HepG2 (cell line): ENCODE results near the gene MYO5A. TPM values are rescaled to one million over a fixed set of nuclear protein-coding genes. Genes with fewer than 3 reads are reported as not detected.

Experiments used
- ATAC-seq: fragments of 200-7000 bp; cut with Tn5 transposase; 3 replicates; pipeline ENCODE4 v1.9.1; 2020; ENCODE audit warnings: mild to moderate bottlenecking, moderate library complexity
- BruUV-seq: library from RNA; stranded (reverse); fragments of 400-500 nt; replicated peaks from 2 replicates; lab custom pipeline; 2021; lab: Mats Ljungman, UMichigan
- CTCF ChIA-PET: fragments of 300-600 bp; formaldehyde crosslinking; extraction: SDS; loops from one replicate; lab custom pipeline; 2021; ENCODE audit warnings: low total read pairs, inconsistent platforms, low intra/inter-chr PET ratio; lab: Yijun Ruan, JAX
- POLR2A ChIA-PET: fragments of 350-600 bp; sonication (Branson Sonifier 250); formaldehyde crosslinking; loops from one replicate; lab custom pipeline; 2020; ENCODE audit warnings: antibody characterized with exemption, inconsistent platforms; lab: Yijun Ruan, JAX
- DNase-seq: peaks from one replicate; pipeline ENCODE4 v3.0.0-alpha.2; 2015; ENCODE audit warnings: low spot score
- FAIRE-seq: peaks from 3 replicates; lab custom pipeline; 2011; peaks lifted over from hg19 to GRCh38; lab: Jason Lieb, UNC
- H2AFZ ChIP-seq: one replicate; pipeline ENCODE4 v1.6.1; 2011; ENCODE audit warnings: low read length, inconsistent platforms
- H3K27ac ChIP-seq: fragments of 300-600 bp; 3 replicates; pipeline ENCODE4 v1.8.0; 2011; ENCODE audit warnings: mixed run types, mild to moderate bottlenecking, mixed read lengths, low read length, inconsistent platforms; ENCODE audit not compliant: insufficient read depth; ENCODE audit errors: extremely low read length
- H3K27me3 ChIP-seq, 2 experiments: fragments of 200-600 bp in 1 of 2; 2 replicates in 1 of 2; 3 replicates in 1 of 2; pipeline versions ENCODE4 v1.6.0 to v1.8.0; 2011; ENCODE audit warnings: low read length in 2 of 2, mild to moderate bottlenecking in 2 of 2, moderate library complexity in 2 of 2, inconsistent platforms in 1 of 2; ENCODE audit not compliant: insufficient read depth in 2 of 2, control insufficient read depth in 1 of 2
- H3K36me3 ChIP-seq, 2 experiments: fragments of 200-600 bp in 1 of 2; replicated peaks in 1 of 2; 2 replicates in 1 of 2; 3 replicates in 1 of 2; pipeline versions ENCODE4 v1.5.1 to v1.8.0; 2011; ENCODE audit warnings: low read length in 2 of 2, inconsistent platforms in 1 of 2; ENCODE audit not compliant: insufficient read depth in 2 of 2, control insufficient read depth in 1 of 2
- H3K4me1 ChIP-seq: 2 replicates; pipeline ENCODE4 v1.5.1; 2012; ENCODE audit warnings: low read length, inconsistent platforms; ENCODE audit not compliant: insufficient read depth
- H3K4me2 ChIP-seq: 2 replicates; pipeline ENCODE4 v1.6.0; 2011; ENCODE audit warnings: low read depth, low read length, inconsistent platforms
- H3K4me3 ChIP-seq, 3 experiments: fragments of 200-600 bp in 1 of 3; sonication (generic), shearing (Covaris generic) in 1 of 3; replicated peaks in 1 of 3; 2 replicates each; pipeline ENCODE4 v1.5.1; 2011 to 2016; ENCODE audit warnings: low read length in 3 of 3, inconsistent platforms in 2 of 3, low read depth in 2 of 3, mild to moderate bottlenecking in 2 of 3, control low read depth in 1 of 3, mixed read lengths in 1 of 3; ENCODE audit not compliant: insufficient read depth in 1 of 3
- H3K79me2 ChIP-seq: one replicate; pipeline ENCODE4 v1.6.1; 2011; ENCODE audit warnings: low read length, inconsistent platforms; ENCODE audit not compliant: insufficient read depth
- H3K9ac ChIP-seq: 2 replicates; pipeline ENCODE4 v1.6.0; 2011; ENCODE audit warnings: mild to moderate bottlenecking, low read depth, low read length, inconsistent platforms; ENCODE audit not compliant: insufficient read depth
- H3K9me3 ChIP-seq: 2 replicates; pipeline ENCODE4 v1.5.1; 2012; ENCODE audit warnings: mild to moderate bottlenecking, low read length
- H4K20me1 ChIP-seq: 2 replicates; pipeline ENCODE4 v1.6.0; 2011; ENCODE audit warnings: inconsistent platforms, mild to moderate bottlenecking, low read length, moderate library complexity; ENCODE audit not compliant: insufficient read depth
- EED ChIP-seq: sonication (generic); formaldehyde crosslinking; IDR thresholded peaks from 2 replicates; pipeline ENCODE4 v1.5.0; 2020; ENCODE audit warnings: mild to moderate bottlenecking, missing genetic modification reagents
- ERF ChIP-seq: IDR thresholded peaks from 2 replicates; pipeline ENCODE4 v1.6.1; 2018; ENCODE audit warnings: missing biosample characterization, missing genetic modification reagents
- HCFC1 ChIP-seq: fragments of 150-350 bp; IDR thresholded peaks from 2 replicates; pipeline ENCODE4 v1.6.1; 2014; ENCODE audit warnings: low read depth, low read length
- HNF4G ChIP-seq, 2 experiments: sonication (generic) in 1 of 2; formaldehyde crosslinking in 1 of 2; IDR thresholded peaks; 2 replicates each; pipeline versions ENCODE4 v1.4.0 to v1.6.1; 2011 to 2020; ENCODE audit warnings: borderline replicate concordance in 2 of 2, low read depth in 2 of 2, mild to moderate bottlenecking in 2 of 2, low read length in 1 of 2, missing genetic modification reagents in 1 of 2, moderate library complexity in 1 of 2
- MATR3 ChIP-seq: sonication (generic); formaldehyde crosslinking; IDR thresholded peaks from 2 replicates; pipeline ENCODE4 v1.4.0; 2020; ENCODE audit warnings: missing genetic modification reagents
- MEIS2 ChIP-seq: sonication (generic); formaldehyde crosslinking; IDR thresholded peaks from 2 replicates; pipeline ENCODE4 v1.9.0; 2021; ENCODE audit warnings: mild to moderate bottlenecking, missing genetic modification reagents
- SIX1 ChIP-seq: sonication (generic); formaldehyde crosslinking; IDR thresholded peaks from 2 replicates; pipeline ENCODE4 v1.4.0; 2020; ENCODE audit warnings: missing genetic modification reagents, borderline replicate concordance
- SRSF9 ChIP-seq: fragments of 200-400 bp; formaldehyde crosslinking; IDR thresholded peaks from 2 replicates; pipeline ENCODE4 v1.6.1; 2018; ENCODE audit warnings: borderline replicate concordance, mild to moderate bottlenecking, low read depth, low read length; ENCODE audit not compliant: insufficient read depth, poor library complexity, severe bottlenecking
- TEAD3 ChIP-seq: optimal IDR thresholded peaks from 2 replicates; pipeline ENCODE3; 2016; ENCODE audit warnings: borderline replicate concordance
- ZNF326 ChIP-seq: sonication (generic); formaldehyde crosslinking; IDR thresholded peaks from 2 replicates; pipeline ENCODE4 v1.4.0; 2020; ENCODE audit warnings: missing genetic modification reagents, borderline replicate concordance
- ZNF558 ChIP-seq: sonication (generic); formaldehyde crosslinking; IDR thresholded peaks from 2 replicates; pipeline ENCODE4 v1.9.0; 2022; ENCODE audit warnings: mild to moderate bottlenecking, missing genetic modification reagents, borderline replicate concordance
- ZNF569 ChIP-seq: sonication (generic); formaldehyde crosslinking; IDR thresholded peaks from 2 replicates; pipeline ENCODE4 v1.5.0; 2020; ENCODE audit warnings: mild to moderate bottlenecking, missing genetic modification reagents, moderate library complexity, borderline replicate concordance
- WGBS: methylation state at CpG from one replicate; pipeline ENCODE4 v1.1.6; 2017; ENCODE audit warnings: low lambda C conversion rate; 5-methylcytosine and 5-hydroxymethylcytosine counted together
- in situ Hi-C: cut with HindIII; loops from 2 replicates; pipeline ENCODE4 v1.10.0; 2017; ENCODE audit warnings: low pct_unique_long_range_greater_than_20kb; ENCODE audit not compliant: extremely low pct_ligation_motif_present
- intact Hi-C: fragments of 100-400 bp; cut with micrococcal nuclease; formaldehyde crosslinking; loops from one replicate; pipeline ENCODE4 v1.10.0; 2022; ENCODE audit not compliant: unreplicated experiment
- polyA plus RNA-seq, 8 experiments: library from polyadenylated mRNA; depleted of rRNA in 3 of 8; stranded (reverse) in 7 of 8; unstranded in 1 of 8; fragments of >200 nt; fragmentation: Illumina TruSeq in 4 of 8; extraction: Trizol in 4 of 8; gene quantifications; 2 replicates each; pipeline versions ENCODE4 v1.2.1 to v1.2.3, GENCODE V29; 2011 to 2016; ENCODE audit warnings: low read depth in 4 of 8, missing spikeins in 1 of 8, mixed read lengths in 1 of 8; ENCODE audit not compliant: insufficient read depth in 1 of 8
- total RNA-seq, 5 experiments: library from RNA; depleted of rRNA; stranded (reverse); fragments of >200 nt; fragmentation: Illumina TruSeq; extraction: Trizol; gene quantifications; 2 replicates each; pipeline ENCODE4 v1.2.3, GENCODE V29; 2016; ENCODE audit warnings: low read depth in 1 of 5
- TF ChIP-seq, protein P1 (sequence below): sonication (generic); formaldehyde crosslinking; IDR thresholded peaks from 2 replicates; pipeline ENCODE4 v1.4.0; 2020; ENCODE audit warnings: missing genetic modification reagents
- TF ChIP-seq, protein P2 (sequence below), 2 experiments: sonication (generic) in 1 of 2; formaldehyde crosslinking in 1 of 2; IDR thresholded peaks; 2 replicates each; pipeline versions ENCODE4 v1.5.1 to v1.6.1; 2011 to 2020; ENCODE audit warnings: borderline replicate concordance in 1 of 2, low read depth in 1 of 2, low read length in 1 of 2, mild to moderate bottlenecking in 1 of 2, missing genetic modification reagents in 1 of 2, moderate library complexity in 1 of 2

The MYO5A gene
- total and polyA plus RNA-seq, 2 of the 13 experiments (the other 11 are each of a cell fraction or from before 2014, with no cell fraction given) = 2.8 to 4.8 TPM

DNA sequence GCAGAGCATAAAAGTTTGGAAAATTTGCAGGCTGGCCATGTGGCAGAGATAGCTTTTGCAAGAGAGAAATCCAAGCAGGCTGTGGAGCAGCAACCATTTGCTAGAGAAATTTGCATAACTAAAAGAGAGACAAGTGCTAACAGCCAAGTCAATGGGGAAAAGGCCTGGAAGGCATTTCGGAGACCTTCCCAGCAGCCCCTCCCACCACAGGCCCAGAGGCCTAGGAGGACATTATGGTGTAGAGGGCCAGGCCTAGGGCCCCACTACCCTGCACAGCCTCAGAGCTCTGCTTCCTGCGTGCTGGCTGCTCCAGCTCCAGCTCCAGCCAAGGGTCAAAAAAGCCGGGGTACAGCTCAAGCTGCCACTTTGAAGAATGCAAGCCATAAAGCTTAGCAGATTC lies 82.7 kb downstream of the MYO5A start:
- no peak for TF ChIP-seq SRSF9
- TF ChIP-seq EED (CRISPR knock-in tag) = no peak
- TF ChIP-seq, all 625 proteins: peak for 0
- H2AFZ ChIP-seq = no peak overlapping the region
- DNase-seq (no peak), ATAC-seq (no peak; the same call in 2 of the 3 replicates), FAIRE-seq (no peak)
- no peaks in the 10 kb centered on the region for H3K9me3 ChIP-seq
- H3K4me3 ChIP-seq = no peak overlapping the region
- POLR2A ChIA-PET = no interaction called here
- in situ Hi-C loops (no loop called here), intact Hi-C loops (no loop called here)
- H3K36me3 ChIP-seq = no peaks in the 10 kb centered on the region
- H3K4me1 ChIP-seq = peaks cover 5% of the 10 kb centered on the region; the same call in 1 of the 2 replicates
- H3K9ac ChIP-seq = no peak overlapping the region
- 48% methylated on average over 3 of the region's 3 CpGs for WGBS
- no peaks in the 10 kb centered on the region for H3K27me3 ChIP-seq
- BruUV-seq = no TSS peak
- H3K79me2 ChIP-seq = no peaks in the 10 kb centered on the region
- H3K27ac ChIP-seq = no peak overlapping the region
- no peak overlapping the region for H3K4me2 ChIP-seq
- CTCF ChIA-PET = no interaction called here
- no peaks in the 10 kb centered on the region for H4K20me1 ChIP-seq

DNA sequence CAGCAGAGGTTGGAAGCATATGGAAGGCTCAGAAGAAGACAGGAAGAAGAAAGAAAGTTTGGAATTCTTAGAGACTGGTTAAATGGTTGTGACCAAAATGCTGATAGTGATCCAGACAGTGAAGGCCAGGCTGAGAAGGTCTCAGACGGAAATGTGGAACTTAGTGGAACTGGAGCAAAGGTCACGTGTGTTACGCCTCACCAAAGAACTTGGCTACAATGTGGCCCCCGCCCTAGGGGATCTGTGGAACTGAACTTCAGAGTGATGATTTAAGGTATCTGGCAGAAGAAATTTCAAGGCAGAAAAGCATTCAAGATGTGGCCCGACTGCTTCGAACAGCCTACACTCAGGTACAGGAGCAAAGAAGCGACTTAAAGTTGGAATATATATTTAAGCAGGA lies 83.1 kb downstream of the MYO5A start:
- CTCF ChIA-PET = no interaction called here
- no peak for DNase-seq
- Histone ChIP-seq H3K27me3 (no peaks in the 10 kb centered on the region), H3K27ac (no peak overlapping the region), H3K4me1 (peaks cover 5% of the 10 kb centered on the region; the same call in 1 of the 2 replicates)
- ATAC-seq = no peak
- TF ChIP-seq ZNF558 (no peak), HNF4G (IDR thresholded peaks at IDR 0.05; ENCODE audit: borderline replicate concordance, low read depth, low read length) (no peak), HNF4G (CRISPR knock-in tag; IDR thresholded peaks at IDR 0.05; ENCODE audit: borderline replicate concordance, low read depth) (no peak), MATR3 (CRISPR knock-in tag) (no peak), SIX1 (CRISPR knock-in tag) (no peak), ZNF326 (CRISPR knock-in tag) (no peak), ZNF569 (CRISPR knock-in tag) (no peak), HCFC1 (no peak), ERF (CRISPR knock-in tag) (no peak), MEIS2 (CRISPR knock-in tag) (no peak), TEAD3 (CRISPR knock-in tag) (no peak)
- TF ChIP-seq, protein P1, sequence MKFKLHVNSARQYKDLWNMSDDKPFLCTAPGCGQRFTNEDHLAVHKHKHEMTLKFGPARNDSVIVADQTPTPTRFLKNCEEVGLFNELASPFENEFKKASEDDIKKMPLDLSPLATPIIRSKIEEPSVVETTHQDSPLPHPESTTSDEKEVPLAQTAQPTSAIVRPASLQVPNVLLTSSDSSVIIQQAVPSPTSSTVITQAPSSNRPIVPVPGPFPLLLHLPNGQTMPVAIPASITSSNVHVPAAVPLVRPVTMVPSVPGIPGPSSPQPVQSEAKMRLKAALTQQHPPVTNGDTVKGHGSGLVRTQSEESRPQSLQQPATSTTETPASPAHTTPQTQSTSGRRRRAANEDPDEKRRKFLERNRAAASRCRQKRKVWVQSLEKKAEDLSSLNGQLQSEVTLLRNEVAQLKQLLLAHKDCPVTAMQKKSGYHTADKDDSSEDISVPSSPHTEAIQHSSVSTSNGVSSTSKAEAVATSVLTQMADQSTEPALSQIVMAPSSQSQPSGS = no peak
- TF ChIP-seq, protein P2, sequence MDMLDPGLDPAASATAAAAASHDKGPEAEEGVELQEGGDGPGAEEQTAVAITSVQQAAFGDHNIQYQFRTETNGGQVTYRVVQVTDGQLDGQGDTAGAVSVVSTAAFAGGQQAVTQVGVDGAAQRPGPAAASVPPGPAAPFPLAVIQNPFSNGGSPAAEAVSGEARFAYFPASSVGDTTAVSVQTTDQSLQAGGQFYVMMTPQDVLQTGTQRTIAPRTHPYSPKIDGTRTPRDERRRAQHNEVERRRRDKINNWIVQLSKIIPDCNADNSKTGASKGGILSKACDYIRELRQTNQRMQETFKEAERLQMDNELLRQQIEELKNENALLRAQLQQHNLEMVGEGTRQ (IDR thresholded peaks at IDR 0.05; ENCODE audit: low read depth, low read length) = no peak
- TF ChIP-seq, protein P2 (CRISPR knock-in tag; IDR thresholded peaks at IDR 0.05; ENCODE audit: borderline replicate concordance) = no peak
- TF ChIP-seq, all 625 proteins: peak for 0
- no peaks in the 10 kb centered on the region for H3K36me3 ChIP-seq
- FAIRE-seq = no peak
- no peaks in the 10 kb centered on the region for H3K79me2 ChIP-seq
- H3K4me2 ChIP-seq = no peak overlapping the region; the same call in 1 of the 2 replicates
- WGBS = 50% methylated on average over 7 of the region's 7 CpGs
- intact Hi-C loops = no loop called here
- no peaks in the 10 kb centered on the region for H3K9me3 ChIP-seq
- H4K20me1 ChIP-seq = no peaks in the 10 kb centered on the region
- BruUV-seq = no TSS peak
- H3K4me3 ChIP-seq = no peak overlapping the region
- POLR2A ChIA-PET = no interaction called here
- in situ Hi-C loops = no loop called here
- no peak overlapping the region for H3K9ac ChIP-seq
- H2AFZ ChIP-seq = no peak overlapping the region
